NCI-H146 treated with DMSO at 0.1 percent for 48 hours (cell line): Measurements from ENCODE around the gene SLC35D2.
"Not testable (repeated sequence)": the region's sequence is repeated elsewhere in the genome, so short reads cannot be mapped to it uniquely, and the experiment has no call there.

ENCODE experiments used
- DNase-seq: peaks from one replicate; lab custom pipeline; 2025; ENCODE audit not compliant: unreplicated experiment; lab: John Stamatoyannopoulos, UW

SLC35D2 gene

GRCh38 chr9:96317335-96317980 lies 66.1 kb downstream of the SLC35D2 start:
- peak; percentile 5 for DNase-seq

DNA sequence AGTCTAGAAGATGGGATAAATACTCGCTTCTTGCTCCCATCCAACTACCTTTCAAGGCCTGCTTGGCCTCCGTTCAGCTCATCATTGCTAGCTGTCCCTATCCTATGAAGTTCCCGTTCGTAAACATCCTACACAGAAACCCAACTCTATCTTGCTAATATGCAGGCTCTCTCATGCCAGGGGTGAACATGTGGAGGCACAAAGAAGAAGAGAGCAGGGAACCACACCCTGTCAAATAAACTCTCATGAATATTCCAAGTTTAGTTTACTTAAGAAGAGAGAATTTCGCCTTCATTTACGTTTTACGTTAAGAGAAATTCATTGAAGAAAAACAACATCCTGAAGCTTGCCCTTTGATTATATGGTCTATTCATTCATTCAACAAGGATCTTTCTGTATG lies 73.7 kb downstream of the SLC35D2 start:
- no peak for DNase-seq

GRCh38 chr9:96306958-96307357 lies 76.6 kb downstream of the SLC35D2 start:
- not testable (repeated sequence) for DNase-seq

DNA sequence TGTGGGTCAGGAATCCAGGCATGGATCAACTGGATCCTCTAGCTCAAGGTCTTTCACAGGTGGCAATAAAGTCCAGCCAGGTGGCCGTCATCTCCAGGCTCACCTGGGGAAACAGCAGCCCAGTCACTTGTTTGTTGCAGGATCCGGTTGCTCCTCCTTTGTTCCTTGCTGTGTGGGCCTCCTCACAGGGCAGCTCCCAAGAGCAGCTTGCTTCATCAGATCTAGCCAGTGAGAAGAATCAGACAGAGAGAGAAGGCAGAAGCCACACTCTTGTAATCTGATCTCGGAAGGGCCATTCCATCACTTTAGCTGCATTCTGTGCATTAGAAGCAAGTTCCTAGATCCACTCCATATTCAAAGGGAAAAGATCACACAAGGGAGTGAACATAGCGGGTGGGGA lies 78.3 kb downstream of the SLC35D2 start:
- no peak for DNase-seq

DNA sequence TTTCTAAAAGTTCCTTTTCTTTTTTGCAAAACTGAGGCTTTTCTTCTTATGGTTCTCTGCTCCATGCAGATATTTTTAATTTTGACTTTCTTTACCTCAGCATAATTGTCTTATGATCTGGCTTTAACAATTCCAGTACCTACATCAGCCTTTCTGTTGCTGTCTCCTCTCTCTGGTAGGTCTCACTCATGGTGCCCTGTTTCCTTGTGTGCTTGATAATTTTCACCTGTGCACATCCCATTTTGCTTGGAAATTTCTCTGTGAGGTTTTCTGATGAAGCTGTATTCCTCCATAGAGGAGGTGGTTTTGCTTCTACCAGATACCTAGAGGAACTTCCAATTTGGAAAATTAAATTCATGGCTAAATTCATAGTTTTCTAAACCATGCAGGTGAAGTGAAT lies 79.3 kb downstream of the SLC35D2 start:
- no peak for DNase-seq

DNA sequence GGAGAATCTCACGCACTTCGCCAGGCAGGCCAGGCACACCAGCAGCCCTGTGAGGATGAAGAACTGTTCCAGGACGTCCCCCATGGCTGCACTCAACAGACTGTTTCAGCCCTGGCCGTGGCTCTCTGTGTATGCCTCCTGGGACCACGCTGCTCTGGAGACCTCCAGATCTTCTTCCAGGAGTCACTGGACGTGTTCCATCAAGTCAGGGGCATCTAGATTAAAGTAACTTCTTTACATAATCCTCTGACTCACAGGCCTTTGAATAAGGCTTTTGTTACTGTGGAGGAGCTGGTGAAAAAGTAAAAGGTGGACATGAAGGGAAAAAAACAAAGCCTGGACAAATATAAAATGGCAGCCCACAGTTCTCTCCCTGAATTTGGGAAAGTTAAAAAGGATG lies 81.5 kb downstream of the SLC35D2 start, which contains the start of gene HSD17B3:
Gene HSD17B3, minus strand, starts transcription at position 156 of the 400 bp plus-strand sequence. Its CDS starts 72 bp downstream, at position 84.
- no peak for DNase-seq

DNA sequence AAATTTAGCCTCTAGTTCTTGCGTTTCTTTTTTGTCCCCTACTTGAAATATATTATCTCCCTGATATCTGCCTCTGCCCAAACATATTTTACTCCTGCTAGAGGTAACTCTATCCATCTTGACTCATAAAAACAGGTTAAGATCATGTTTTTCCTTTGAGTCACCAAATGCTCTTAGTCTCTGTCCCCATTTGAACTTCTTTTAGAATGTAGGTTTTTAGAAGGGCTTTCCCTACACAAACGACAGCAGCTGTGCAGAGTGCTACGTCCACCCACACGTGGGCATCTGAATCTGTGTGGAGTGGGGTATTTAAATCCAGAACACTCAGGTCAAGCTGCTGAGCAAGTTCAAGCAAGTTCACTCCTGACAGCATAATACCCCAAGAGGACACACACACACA lies 83.7 kb downstream of the SLC35D2 start:
- no peak for DNase-seq

DNA sequence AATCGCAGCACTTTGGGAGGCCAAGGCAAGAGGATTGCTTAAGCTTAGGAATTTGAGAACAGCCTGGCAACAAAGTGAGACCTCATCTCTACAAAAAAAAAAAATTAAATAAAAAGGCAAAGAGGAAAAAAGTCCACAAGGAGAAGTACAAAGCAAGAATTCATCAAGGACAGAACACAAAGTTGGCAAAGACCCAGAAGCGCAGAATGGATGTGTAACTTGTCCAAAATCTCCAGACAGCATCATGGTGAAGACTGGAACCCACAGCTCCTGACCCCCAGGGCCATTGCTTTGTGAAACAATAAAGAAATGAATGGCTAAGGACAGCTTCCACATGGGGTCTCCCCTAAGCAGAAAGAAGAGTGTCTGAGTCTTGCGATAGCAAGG lies 89.4 kb downstream of the SLC35D2 start:
- DNase-seq, result no peak

DNA sequence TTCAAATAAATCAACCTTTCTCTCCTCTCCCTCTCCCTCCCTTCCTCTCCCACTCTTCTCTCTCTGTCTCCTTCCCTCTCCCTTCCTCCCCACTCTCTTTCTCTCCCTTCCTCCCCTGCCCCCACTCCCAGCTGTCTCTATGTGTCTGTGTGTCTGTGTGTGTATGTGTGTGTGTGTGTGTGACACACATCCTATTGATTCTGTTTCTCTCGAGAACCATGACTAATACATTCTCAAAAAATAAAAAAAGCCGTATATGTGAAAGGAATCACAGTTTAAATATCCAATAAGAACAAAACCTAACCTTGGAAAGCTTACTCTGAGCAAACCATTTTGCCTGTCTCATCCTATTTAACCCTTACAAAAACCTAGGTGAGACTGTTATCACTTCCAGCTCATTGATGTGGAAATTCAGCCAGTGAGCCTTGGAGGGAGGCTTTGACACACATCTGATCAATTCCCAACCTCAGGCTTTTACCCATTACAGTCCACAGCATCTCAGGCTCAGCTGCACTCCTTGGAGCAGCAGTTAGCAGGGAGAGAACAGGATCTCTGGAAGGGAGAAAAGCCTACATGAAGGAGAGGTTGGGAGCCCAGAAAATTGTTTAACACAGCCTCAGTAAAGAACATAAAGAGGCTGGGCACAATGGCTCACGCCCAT lies 89.9 kb downstream of the SLC35D2 start:
- DNase-seq, result no peak

DNA sequence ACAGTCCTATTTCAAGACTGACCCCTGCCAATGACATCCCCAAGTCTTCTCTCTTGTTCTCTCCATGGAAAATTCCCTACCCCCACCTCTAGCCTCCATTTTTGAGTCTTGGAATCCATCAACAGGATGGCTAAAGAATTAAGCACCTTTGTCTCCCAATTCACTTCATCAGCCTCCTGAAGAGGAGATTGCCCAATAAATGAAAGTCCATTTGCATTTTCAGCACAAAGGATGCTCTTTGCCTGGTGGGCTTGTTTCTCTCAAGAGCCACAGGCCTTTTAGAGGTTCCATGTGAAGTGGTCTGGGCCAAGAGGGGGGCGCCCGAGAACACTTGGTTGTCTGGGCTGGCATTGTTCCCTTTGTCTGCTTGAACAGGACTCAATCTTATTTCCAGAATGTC lies 94.1 kb downstream of the SLC35D2 start:
- no peak for DNase-seq

- DNase-seq, result no peak
Observed at GRCh38 chr9:96281641-96282040, 101.9 kb downstream of the SLC35D2 start.

DNA sequence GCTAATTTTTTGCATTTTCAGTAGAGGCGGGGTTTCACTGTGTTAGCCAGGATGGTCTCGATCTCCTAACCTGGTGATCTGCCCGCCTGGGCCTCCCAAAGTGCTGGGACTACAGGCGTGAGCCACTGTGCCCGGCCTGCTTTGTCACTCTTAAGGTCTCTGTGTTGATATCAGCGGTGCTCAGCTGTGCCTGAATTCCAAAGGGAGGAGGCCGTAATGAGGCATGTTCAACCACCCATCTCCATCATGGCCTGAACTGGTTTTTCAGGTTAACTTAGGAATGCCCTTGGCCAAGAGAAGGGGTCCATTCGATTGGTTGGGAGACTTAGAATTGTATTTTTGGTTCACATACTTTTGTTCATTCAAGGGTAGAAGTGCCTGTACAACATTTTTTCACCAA lies 103.6 kb downstream of the SLC35D2 start:
- no peak for DNase-seq

DNA sequence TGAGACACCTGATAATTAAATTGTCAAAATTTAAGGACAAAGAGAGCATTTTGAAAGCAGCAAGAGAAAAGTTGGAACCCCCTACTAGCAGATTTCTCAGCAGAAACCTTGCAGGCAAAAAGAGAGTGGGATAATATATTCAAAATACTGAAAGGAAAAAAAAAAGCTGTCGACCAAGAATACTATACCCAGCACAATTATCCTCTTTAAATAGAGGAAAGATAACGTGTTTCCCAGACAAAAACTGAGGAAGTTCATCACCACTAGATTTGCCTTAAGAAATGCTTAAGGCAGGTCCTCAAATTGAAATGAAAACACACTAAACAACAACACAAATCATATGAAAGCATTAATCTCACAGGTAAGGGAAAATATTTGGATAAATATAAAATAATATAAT lies 108.6 kb downstream of the SLC35D2 start:
- DNase-seq, result no peak
